LHCN-M2 (cell line): ENCODE results near the gene EFCAB8. TPM values are rescaled to one million over a fixed set of nuclear protein-coding genes. Genes with fewer than 3 reads are reported as not detected.
A peak's percentile ranks its signal among the peaks of the same experiment; 100 is the strongest.
"Not testable (repeated sequence)": the region's sequence is repeated elsewhere in the genome, so short reads cannot be mapped to it uniquely, and the experiment has no call there.

Experiments
- DNase-seq: peaks from one replicate; pipeline ENCODE4 v3.0.0-alpha.2; 2012; ENCODE audit warnings: low read depth
- total RNA-seq: library from RNA; depleted of rRNA; stranded (reverse); fragments of >200 nt; gene quantifications from 2 replicates; pipeline ENCODE4 v1.2.3, GENCODE V29; 2014

Gene EFCAB8
- total RNA-seq, 1 experiment from 2014 or later = 0.17 TPM

DNA sequence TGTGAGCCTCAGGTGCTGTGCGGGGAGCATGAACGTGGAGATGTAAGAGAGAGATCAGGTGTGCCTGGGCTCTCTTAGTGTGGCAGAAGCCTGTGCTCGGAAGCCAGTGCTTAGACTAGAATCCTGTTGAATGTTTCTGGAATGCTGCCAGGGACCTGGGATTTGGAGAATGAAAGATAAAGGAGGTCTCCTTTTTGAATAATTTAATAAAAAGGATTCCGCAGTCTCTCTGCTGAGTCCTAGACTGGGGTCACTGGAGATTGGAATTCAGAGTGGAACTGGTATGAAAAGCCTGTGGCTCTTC lies 18.8 kb upstream of the EFCAB8 start:
- no peak for DNase-seq

DNA sequence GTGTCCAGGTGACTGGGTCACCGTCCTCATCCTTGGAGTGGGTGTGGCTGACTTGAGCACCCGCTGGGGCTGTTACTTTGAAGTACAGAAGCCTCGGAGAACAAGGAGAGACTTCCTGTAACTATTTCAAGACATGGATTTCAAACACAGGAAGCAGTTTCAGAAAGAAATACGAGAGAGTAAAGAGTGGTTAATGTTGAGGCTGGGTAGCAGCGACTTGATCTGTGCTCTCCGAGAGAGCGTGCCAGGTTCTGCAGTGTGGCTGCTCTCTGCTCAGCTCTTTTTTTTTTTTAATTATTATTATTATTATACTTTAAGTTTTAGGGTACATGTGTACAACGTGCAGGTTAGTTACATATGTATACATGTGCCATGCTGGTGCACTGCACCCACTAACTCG lies 17.5 kb upstream of the EFCAB8 start:
- DNase-seq = no peak

GRCh38 chr20:32841632-32842031 lies 17.1 kb upstream of the EFCAB8 start:
- no peak for DNase-seq

GRCh38 chr20:32842688-32843524 lies 15.8 kb upstream of the EFCAB8 start:
- no peak for DNase-seq

DNA sequence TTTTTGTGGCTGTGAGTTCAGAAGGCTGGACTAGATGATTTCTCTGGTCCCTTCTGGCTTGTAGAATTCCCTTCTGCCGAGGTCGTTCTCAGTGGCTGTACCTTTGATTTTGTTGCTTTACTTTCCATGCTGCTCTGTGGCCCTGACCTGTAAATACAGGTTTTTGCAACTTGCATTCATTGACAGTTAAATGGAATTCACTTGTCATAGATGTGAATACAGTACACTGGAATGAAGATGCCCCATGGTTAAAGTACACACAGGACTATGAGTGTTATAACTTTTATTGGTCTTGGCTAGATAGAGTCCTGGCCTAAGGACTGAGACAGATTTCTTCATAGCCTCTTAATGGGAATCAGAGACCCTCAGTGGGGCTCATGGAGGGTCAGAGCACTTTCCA lies 12.9 kb upstream of the EFCAB8 start:
- no peak for DNase-seq

- DNase-seq = no peak
Observed at GRCh38 chr20:32846852-32847251, 11.9 kb upstream of the EFCAB8 start.

DNA sequence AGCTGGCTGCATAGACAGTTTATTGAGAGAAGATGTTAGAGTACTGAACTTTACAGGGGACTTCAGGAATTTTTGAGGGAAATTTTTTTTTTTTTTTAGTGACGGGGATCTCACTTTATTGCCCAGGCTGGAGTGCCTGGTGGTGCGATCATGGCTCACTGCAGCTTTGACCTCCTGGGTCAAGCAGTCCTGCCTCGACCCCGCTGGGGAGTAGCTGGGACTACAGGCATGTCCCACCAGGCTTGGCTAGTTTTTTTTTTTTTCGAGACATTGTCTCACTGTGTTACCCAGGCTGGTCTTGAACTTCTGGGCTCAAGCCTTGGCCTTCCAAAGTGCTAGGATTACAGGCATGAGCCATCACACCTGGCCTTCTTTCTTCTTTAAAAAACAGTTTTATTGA lies 10.8 kb upstream of the EFCAB8 start:
- no peak for DNase-seq

DNA sequence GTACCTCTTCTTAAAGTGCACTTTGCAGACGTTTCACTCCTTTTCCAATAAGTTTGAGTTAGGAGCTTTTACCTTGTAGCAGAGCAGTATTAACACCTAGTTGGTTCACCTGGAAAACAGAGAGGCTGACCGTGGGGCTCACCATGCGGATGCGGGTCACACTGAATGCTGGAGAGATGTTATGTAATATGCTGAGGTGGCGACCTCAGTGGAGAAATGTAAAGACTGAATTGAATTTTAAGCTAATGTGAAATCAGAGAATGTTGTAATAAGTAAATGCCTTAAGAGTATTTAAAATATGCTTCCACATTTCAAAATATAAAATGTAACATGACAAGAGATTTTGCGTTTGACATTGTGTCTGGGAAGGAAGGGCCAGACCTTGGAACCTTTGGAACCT lies 9.9 kb upstream of the EFCAB8 start:
- no peak for DNase-seq

DNA sequence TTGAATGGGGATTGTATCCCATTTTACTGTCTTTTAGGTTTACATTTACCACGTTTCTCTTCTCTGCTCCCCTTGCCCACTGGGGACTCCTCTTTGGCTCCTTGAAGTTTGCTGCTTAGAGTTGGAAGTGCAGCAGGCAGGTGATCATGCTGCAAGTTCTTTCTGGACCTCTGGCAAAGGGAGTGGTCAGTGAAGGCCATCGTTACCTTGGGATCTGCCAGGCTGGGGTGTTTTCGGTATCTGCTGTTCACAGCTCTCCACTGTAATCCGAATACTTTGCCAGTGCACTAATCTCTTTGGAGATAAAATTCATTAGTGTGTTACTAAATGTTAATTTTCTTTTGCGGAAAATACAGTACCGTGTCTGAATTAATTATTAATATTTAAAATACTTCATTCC lies 9.1 kb upstream of the EFCAB8 start:
- no peak for DNase-seq

GRCh38 chr20:32855387-32855786 lies 3.3 kb upstream of the EFCAB8 start:
- no peak for DNase-seq

- DNase-seq = no peak
Observed at GRCh38 chr20:32858189-32858588, 534 bp upstream of the EFCAB8 start.

DNA sequence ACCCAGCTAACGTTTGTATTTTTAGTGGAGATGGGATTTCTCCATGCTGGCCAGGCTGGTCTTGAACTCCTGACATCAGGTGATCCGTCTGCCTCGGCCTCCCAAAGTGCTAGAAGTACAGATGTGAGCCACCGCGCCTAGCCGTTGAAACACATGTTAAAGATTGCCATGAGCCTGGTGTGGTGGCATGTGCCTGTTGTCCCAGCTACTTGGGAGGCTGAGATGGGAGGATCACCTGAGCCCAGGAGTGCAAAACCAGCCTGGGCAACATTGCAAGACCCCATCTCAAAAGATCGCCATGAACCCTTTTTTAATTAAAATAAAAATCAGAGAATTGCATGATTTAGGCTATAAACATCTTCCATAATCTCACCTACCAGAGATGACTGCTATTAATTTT lies 2.7 kb downstream of the EFCAB8 start:
- DNase-seq = no peak

GRCh38 chr20:32869562-32869961 lies 10.8 kb downstream of the EFCAB8 start:
- no peak for DNase-seq

- DNase-seq = not testable (repeated sequence)
Observed at GRCh38 chr20:32870526-32870925, 11.8 kb downstream of the EFCAB8 start.

GRCh38 chr20:32870985-32871384 lies 12.3 kb downstream of the EFCAB8 start:
- no peak for DNase-seq

DNA sequence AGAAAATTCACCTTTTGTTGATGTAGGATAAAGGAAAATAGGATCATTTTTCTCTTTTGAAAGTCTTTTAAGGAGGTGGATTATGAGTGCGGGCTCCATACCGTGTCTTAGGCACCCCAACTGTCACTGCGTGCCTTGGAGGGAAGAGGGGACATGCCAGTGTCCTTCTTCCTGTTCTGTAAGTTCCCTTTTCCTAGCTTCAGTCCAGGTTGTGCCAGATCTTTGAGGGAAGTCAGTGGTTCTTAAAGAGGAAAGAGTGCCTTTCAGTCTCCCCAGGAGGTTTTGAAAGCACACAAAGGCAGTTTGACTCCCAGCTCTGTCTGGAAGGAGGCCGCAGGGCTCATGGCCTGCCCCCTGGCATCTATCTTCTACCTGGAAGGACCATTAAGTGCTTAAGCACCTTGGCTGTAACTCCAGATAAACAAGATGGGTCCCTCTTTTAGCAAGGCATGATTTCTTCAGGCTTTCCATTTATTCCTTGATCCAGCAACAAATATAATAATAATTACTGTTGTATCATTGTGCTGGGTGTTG lies 13.0 kb downstream of the EFCAB8 start:
- no peak for DNase-seq

GRCh38 chr20:32872266-32872665 lies 13.5 kb downstream of the EFCAB8 start:
- DNase-seq = no peak

DNA sequence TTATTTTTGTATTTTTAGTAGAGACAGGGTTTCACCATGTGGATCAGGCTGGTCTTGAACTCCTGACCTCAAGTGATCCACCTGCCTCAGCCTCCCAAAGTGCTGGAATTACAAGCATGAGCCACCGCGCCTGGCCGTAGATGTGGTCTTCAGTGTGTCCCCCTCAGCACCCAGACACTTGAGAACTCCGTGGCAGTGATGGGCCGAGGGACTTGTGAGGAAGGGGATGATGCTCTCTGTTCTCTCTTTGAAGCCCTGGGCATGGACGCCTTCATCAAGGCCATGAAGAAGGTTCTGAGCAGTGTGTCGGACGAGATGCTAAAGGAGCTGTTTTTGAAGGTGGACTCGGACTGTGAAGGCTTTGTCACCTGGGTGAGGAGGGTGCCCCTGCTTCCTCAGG lies 16.9 kb downstream of the EFCAB8 start:
- DNase-seq = no peak

DNA sequence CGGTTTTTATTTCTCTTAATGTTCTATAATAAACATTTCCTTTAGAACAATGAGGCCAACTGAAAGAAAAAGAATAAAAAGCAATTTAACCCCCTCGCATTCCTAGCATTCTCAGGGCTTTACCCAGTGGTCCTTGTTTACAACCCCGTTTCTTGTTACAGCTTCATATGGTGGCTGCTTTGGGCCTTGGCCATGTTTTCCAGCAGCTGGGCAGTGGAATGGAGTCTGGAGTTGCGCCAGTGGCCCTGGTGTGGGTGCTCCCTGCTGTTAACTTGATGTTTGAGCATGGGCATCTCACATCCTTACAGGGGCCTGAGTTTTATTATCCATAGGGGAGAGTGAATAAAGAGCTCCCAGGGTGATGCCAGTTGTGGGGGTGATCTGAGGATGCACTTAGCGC lies 18.8 kb downstream of the EFCAB8 start:
- DNase-seq = peak; percentile 22

DNA sequence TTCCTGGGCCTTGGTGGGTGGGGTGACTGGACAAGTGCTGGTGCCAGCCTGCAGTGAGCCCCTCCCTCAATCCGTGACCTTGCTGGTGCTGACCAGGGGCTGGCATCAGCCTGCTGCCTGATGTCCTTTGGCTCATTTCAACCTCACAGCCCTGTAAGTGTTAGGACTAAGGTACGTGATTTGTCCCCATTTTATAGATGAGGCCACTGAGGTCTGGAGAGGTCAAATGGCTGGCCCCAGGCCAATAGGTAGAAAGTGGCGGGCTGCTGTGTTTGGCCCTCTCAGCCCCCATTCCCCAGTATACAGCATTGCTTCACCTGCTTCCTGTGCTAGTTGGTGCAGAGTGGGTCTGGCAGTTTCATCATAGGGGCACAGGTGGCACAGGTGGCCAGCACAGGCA lies 20.1 kb downstream of the EFCAB8 start:
- DNase-seq = no peak

DNA sequence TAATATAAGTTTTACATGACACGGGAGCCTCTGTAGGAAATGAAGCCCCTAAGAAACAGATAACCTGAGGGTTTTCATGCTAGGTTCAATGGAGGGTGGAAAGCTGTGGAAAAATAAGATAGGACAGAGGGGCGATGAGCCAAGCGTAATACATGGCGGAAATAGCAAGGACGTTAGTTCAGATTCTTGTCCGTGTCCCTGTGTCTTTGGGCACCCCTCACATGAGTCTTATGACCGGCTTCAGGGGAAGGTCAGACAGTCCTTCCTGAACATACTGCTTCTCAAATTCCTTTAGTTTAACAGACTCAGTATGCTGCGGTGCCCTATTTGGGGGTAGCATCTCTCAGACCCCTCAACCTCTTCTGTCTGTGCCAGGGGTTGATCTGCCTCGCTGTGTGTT lies 20.8 kb downstream of the EFCAB8 start:
- no peak for DNase-seq

- DNase-seq = no peak
Observed at GRCh38 chr20:32880635-32881034, 21.9 kb downstream of the EFCAB8 start.

DNA sequence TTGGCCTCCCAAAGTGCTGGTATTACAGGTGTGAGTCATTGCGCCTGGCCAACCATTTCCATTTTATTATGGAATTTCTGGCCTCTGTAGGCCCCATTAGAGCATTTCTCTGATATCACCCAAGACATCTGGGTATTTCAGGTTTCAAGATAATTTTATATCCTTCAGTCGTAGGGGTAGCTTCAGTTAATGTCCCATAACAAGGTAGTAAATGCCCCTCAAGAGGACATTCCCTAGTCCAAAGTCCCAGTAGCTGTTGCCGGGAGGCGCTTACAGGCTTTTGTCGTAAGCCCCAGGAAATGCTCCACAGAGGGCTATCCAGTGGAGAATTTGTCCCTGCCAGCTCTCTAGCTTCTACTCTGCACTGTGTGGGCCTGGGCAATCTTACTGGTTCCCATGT lies 24.4 kb downstream of the EFCAB8 start:
- no peak for DNase-seq

DNA sequence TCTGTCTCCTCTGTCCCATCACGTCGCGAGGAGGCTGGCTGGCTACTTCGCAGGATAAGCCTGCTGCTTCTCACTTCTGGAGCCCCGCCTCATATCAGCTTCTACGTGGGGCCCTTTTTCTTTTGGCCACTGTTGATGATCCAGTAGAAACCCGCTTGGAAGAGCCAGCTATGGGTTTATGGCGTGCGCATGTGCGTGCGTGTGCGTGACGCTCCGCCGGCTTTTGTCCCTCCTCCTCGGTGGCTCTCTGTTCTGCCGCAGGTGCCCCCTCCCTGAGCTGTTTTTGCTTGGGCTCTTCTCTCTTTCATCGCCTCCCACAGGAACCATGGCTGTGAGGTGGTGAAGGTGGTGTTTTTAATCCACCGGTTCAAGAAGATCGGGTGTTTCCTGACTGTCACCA lies 26.5 kb downstream of the EFCAB8 start:
- DNase-seq = no peak
